ENCODE data around the gene TBL1X.

Gene TBL1X

GRCh38 chrX:9706421-9706820 is 241.6 kb downstream of the TBL1X start:
- no peak overlapping the region for H3K27ac ChIP-seq
- H3K9ac ChIP-seq: no peak overlapping the region
- no peaks in the 10 kb centered on the region for H3K9me3 ChIP-seq (ENCODE audit: control insufficient read depth, low read length)
- H3K4me2 ChIP-seq (ENCODE audit: low read length): no peak overlapping the region
- H3K79me2 ChIP-seq: no peaks in the 10 kb centered on the region
- H3K4me1 ChIP-seq: no peaks in the 10 kb centered on the region
- no peaks in the 10 kb centered on the region for H3K27me3 ChIP-seq (ENCODE audit: control insufficient read depth, insufficient read depth, low read length)
- no peak for TF ChIP-seq CTCF (IDR thresholded peaks at IDR 0.05)
- H3K36me3 ChIP-seq (ENCODE audit: control insufficient read depth, insufficient read depth, low read length): no peaks in the 10 kb centered on the region
- no peak overlapping the region for H3K4me3 ChIP-seq (ENCODE audit: low read depth, low read length)
- H2AFZ ChIP-seq: no peak overlapping the region

GRCh38 chrX:9707306-9708033 is 242.6 kb downstream of the TBL1X start:
- Histone ChIP-seq H3K4me1 (no peaks in the 10 kb centered on the region), H3K27ac (no peak overlapping the region), H2AFZ (no peak overlapping the region), H3K4me3 (ENCODE audit: low read depth, low read length) (no peak overlapping the region), H3K36me3 (ENCODE audit: control insufficient read depth, insufficient read depth, low read length) (no peaks in the 10 kb centered on the region), H3K4me2 (ENCODE audit: low read length) (no peak overlapping the region), H3K27me3 (ENCODE audit: control insufficient read depth, insufficient read depth, low read length) (no peaks in the 10 kb centered on the region), H3K79me2 (no peaks in the 10 kb centered on the region), H3K9ac (no peak overlapping the region), H3K9me3 (ENCODE audit: control insufficient read depth, low read length) (no peaks in the 10 kb centered on the region)
- no peak for TF ChIP-seq CTCF (IDR thresholded peaks at IDR 0.05)

- no peak overlapping the region for H3K27ac ChIP-seq
- no peaks in the 10 kb centered on the region for H3K36me3 ChIP-seq (ENCODE audit: control insufficient read depth, insufficient read depth, low read length)
- H3K79me2 ChIP-seq: no peaks in the 10 kb centered on the region
- H2AFZ ChIP-seq: no peak overlapping the region
- H3K9ac ChIP-seq: no peak overlapping the region
- H3K4me3 ChIP-seq (ENCODE audit: low read depth, low read length): no peak overlapping the region
- H3K4me2 ChIP-seq (ENCODE audit: low read length): no peak overlapping the region
- TF ChIP-seq CTCF (IDR thresholded peaks at IDR 0.05): no peak
- H3K4me1 ChIP-seq: no peaks in the 10 kb centered on the region
- no peaks in the 10 kb centered on the region for H3K27me3 ChIP-seq (ENCODE audit: control insufficient read depth, insufficient read depth, low read length)
- H3K9me3 ChIP-seq (ENCODE audit: control insufficient read depth, low read length): no peaks in the 10 kb centered on the region
Observed at GRCh38 chrX:9708086-9708485, 243.2 kb downstream of the TBL1X start.

- H3K9ac ChIP-seq: no peak overlapping the region
- H3K79me2 ChIP-seq: no peaks in the 10 kb centered on the region
- H3K4me1 ChIP-seq: no peaks in the 10 kb centered on the region
- peak; percentile 86 for TF ChIP-seq CTCF (IDR thresholded peaks at IDR 0.05)
- H3K27ac ChIP-seq: no peak overlapping the region
- no peak overlapping the region for H3K4me2 ChIP-seq (ENCODE audit: low read length)
- no peaks in the 10 kb centered on the region for H3K9me3 ChIP-seq (ENCODE audit: control insufficient read depth, low read length)
- no peaks in the 10 kb centered on the region for H3K36me3 ChIP-seq (ENCODE audit: control insufficient read depth, insufficient read depth, low read length)
- H3K27me3 ChIP-seq (ENCODE audit: control insufficient read depth, insufficient read depth, low read length): no peaks in the 10 kb centered on the region
- no peak overlapping the region for H2AFZ ChIP-seq
- H3K4me3 ChIP-seq (ENCODE audit: low read depth, low read length): no peak overlapping the region
Observed at GRCh38 chrX:9708923-9709553, 244.2 kb downstream of the TBL1X start.

- no peak overlapping the region for H3K27ac ChIP-seq
- TF ChIP-seq CTCF (IDR thresholded peaks at IDR 0.05): no peak
- H3K4me3 ChIP-seq (ENCODE audit: low read depth, low read length): no peak overlapping the region
- H3K4me1 ChIP-seq: no peaks in the 10 kb centered on the region
- H3K4me2 ChIP-seq (ENCODE audit: low read length): no peak overlapping the region
- no peak overlapping the region for H2AFZ ChIP-seq
- H3K9me3 ChIP-seq (ENCODE audit: control insufficient read depth, low read length): no peaks in the 10 kb centered on the region
- H3K36me3 ChIP-seq (ENCODE audit: control insufficient read depth, insufficient read depth, low read length): no peaks in the 10 kb centered on the region
- H3K27me3 ChIP-seq (ENCODE audit: control insufficient read depth, insufficient read depth, low read length): no peaks in the 10 kb centered on the region
- H3K79me2 ChIP-seq: no peaks in the 10 kb centered on the region
- H3K9ac ChIP-seq: no peak overlapping the region
Observed at GRCh38 chrX:9710332-9710731, 245.5 kb downstream of the TBL1X start.
